Renal cortex interstitium (tissue), 11 donors: ENCODE data around the gene LUZP4. TPM values are rescaled to one million over a fixed set of nuclear protein-coding genes. Genes with fewer than 3 reads are reported as not detected.
A peak's percentile ranks its signal among the peaks of the same experiment; 100 is the strongest.
"Not testable (repeated sequence)": the region's sequence is repeated elsewhere in the genome, so short reads cannot be mapped to it uniquely, and the experiment has no call there.

Experiments
- DNase-seq, 11 donors: peaks; one replicate each; pipeline ENCODE4 v3.0.0-alpha.2; 2013; ENCODE audit warnings: low read depth in 9 of 11, low spot score in 4 of 11; ENCODE audit errors: extremely low read depth in 1 of 11
- polyA plus RNA-seq, 3 donors: library from polyadenylated mRNA; unstranded; fragments of 120-200 nt; gene quantifications; one replicate each; pipeline ENCODE4 v1.2.1, GENCODE V29; 2013; ENCODE audit not compliant: insufficient read length in 3 of 3

LUZP4 gene
- polyA plus RNA-seq, 3 donors: not detected

- peak in 9 of 11 donors; percentile 38 to 68 (median 58) for DNase-seq
These were observed 41.1 kb downstream of the LUZP4 start for GRCh38 chrX:115330498-115331168.

- DNase-seq: no peak
These were observed 43.3 kb downstream of the LUZP4 start for GRCh38 chrX:115332832-115333231.

- DNase-seq: no peak
These were observed 43.9 kb downstream of the LUZP4 start for GRCh38 chrX:115333446-115333845.

- no peak for DNase-seq
These were observed 48.1 kb downstream of the LUZP4 start for GRCh38 chrX:115337491-115338144.

GRCh38 chrX:115339441-115340025 is 50.0 kb downstream of the LUZP4 start:
- no peak for DNase-seq

- DNase-seq: no peak
These were observed 51.9 kb downstream of the LUZP4 start for GRCh38 chrX:115341421-115341820.

GRCh38 chrX:115344885-115345614 is 55.5 kb downstream of the LUZP4 start:
- peak; percentile 44 to 84 (median 70) for DNase-seq

- no peak for DNase-seq
These were observed 56.1 kb downstream of the LUZP4 start for GRCh38 chrX:115345615-115346014.

- DNase-seq: not testable (repeated sequence)
These were observed 57.2 kb downstream of the LUZP4 start for GRCh38 chrX:115346738-115347137.

- no peak for DNase-seq
These were observed 59.1 kb downstream of the LUZP4 start for GRCh38 chrX:115348446-115349225.

GRCh38 chrX:115350711-115351381 is 61.3 kb downstream of the LUZP4 start:
- DNase-seq: no peak

GRCh38 chrX:115356369-115356768 is 66.9 kb downstream of the LUZP4 start:
- DNase-seq: no peak

Other genes with a start within 250 kb of the LUZP4 start
- not detected for gene RBMXL3, start 100.3 kb upstream of the LUZP4 start, polyA plus RNA-seq
- 10 to 100 TPM; 11.5 to 14.1 (median 13.7) TPM for gene LRCH2, start 55.6 kb upstream of the LUZP4 start, polyA plus RNA-seq